ENCODE measurements around the gene THAP7.

DNA sequence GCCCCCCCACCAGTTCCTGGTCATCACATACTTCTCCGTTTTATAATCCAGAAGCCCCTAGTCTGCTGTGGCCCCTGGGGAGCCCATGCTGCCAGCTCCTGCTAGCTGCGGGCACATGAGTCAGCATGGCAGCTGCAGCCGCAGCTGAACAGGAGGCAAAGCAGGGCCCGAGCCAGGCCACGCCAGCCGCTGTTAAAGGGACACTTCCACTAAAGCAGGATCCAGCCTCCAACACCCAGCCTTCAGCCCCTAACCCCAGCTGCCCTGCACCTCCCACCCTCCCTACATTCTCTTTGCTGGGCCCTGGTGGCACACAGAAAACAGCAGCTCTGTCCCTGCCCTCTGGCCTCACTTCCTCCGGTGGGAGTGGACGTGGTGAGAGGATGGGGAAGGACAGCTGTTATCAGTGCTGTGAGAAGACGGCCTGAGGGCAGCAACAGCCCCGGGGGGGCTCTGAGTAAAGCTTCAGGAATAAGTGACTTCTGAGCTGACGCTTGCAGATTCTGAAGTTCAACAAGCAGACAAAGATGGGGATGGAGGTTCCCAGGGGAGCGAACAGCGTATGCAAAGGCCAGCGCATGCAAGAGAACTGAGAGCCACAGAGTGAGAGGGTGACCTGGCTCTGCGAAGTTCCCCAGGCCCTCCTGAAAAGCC, 43.1 kb upstream of the THAP7 start:
- TF ChIP-seq CTCF (IDR thresholded peaks at IDR 0.05) (no peak), POLR2AphosphoS5 (IDR thresholded peaks at IDR 0.05) (no peak), POLR2A (IDR thresholded peaks at IDR 0.05) (no peak)
